MCF 10A (cell line): ENCODE data around the gene RBM5. TPM values are rescaled to one million over a fixed set of nuclear protein-coding genes. Genes with fewer than 3 reads are reported as not detected.

Experiments used
- BruUV-seq: library from RNA; stranded (reverse); fragments of 400-500 nt; replicated peaks from 2 replicates; lab custom pipeline; 2021; lab: Mats Ljungman, UMichigan
- CTCF ChIA-PET: fragments of 300-600 bp; sonication (Branson Sonifier 250); formaldehyde crosslinking; extraction: SDS; loops from one replicate; lab custom pipeline; 2021; ENCODE audit warnings: antibody characterized with exemption, inconsistent platforms; lab: Yijun Ruan, JAX
- POLR2A ChIA-PET: fragments of 300-600, 350-650 bp; sonication (Branson Sonifier 250); formaldehyde crosslinking; extraction: SDS; loops from one replicate; lab custom pipeline; 2020; ENCODE audit warnings: antibody characterized with exemption, inconsistent platforms; lab: Yijun Ruan, JAX
- DNase-seq: peaks from one replicate; pipeline ENCODE4 v3.0.0-alpha.2; 2018; ENCODE audit not compliant: unreplicated experiment
- H3K27ac Mint-ChIP-seq: one replicate; pipeline ENCODE4 v1.8.0; 2022; ENCODE audit warnings: mild to moderate bottlenecking, low read depth, mixed read lengths; ENCODE audit not compliant: unreplicated experiment
- H3K27me3 Mint-ChIP-seq: one replicate; pipeline ENCODE4 v1.8.0; 2022; ENCODE audit warnings: mixed read lengths; ENCODE audit not compliant: insufficient read depth, unreplicated experiment
- H3K36me3 Mint-ChIP-seq: one replicate; pipeline ENCODE4 v1.8.0; 2022; ENCODE audit warnings: mild to moderate bottlenecking, moderate library complexity, mixed read lengths; ENCODE audit not compliant: insufficient read depth, unreplicated experiment
- H3K4me1 Mint-ChIP-seq: one replicate; pipeline ENCODE4 v1.8.0; 2022; ENCODE audit warnings: mixed read lengths; ENCODE audit not compliant: insufficient read depth, unreplicated experiment
- H3K4me3 Mint-ChIP-seq: one replicate; pipeline ENCODE4 v1.8.0; 2022; ENCODE audit warnings: mild to moderate bottlenecking, moderate library complexity, mixed read lengths; ENCODE audit not compliant: unreplicated experiment
- H3K9me3 Mint-ChIP-seq: one replicate; pipeline ENCODE4 v1.8.0; 2022; ENCODE audit warnings: mixed read lengths; ENCODE audit not compliant: unreplicated experiment
- intact Hi-C: fragments of 100-400 bp; cut with micrococcal nuclease; formaldehyde crosslinking; loops from 2 replicates; pipeline ENCODE4 v1.14.1; 2022
- total RNA-seq: library from RNA; stranded (reverse); gene quantifications from 2 replicates; pipeline ENCODE4 v1.2.3, GENCODE V29; 2022
- TF ChIP-seq, protein P1 (sequence below): fragments of 200-600 bp; IDR thresholded peaks from one replicate; pipeline ENCODE4 v1.8.0; 2022; ENCODE audit warnings: antibody characterized with exemption, mild to moderate bottlenecking; ENCODE audit not compliant: unreplicated experiment

Gene RBM5
- total RNA-seq, 1 experiment from 2014 or later = 138 TPM

DNA sequence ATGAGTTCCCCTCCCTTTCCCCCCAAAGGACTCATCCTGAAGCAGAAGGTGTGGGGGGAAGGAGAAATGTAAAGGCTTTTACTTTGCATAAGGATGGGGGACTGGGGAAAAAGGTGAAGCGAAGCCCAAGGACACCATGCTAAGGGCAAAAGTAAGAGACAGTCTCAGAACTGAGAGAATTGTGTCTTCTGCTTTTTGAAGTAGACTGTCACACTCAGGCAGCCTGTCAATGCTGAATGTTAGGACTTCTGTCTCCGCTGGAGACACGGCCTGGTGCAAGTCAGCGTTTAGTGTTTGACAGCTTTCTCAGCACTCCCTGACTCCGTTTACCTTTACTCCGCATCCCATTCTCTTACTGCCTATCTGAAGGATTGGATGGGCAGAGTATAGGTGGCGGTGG lies 13.8 kb downstream of the RBM5 start:
- ChIA-PET CTCF (interaction anchor here (0.6 to 1.1 kb wide), 3 partner anchors 12 to 20 kb away, joined by 3 to 5 read pairs (median 3); no protein-coding TSS in a partner anchor), POLR2A (interaction anchor here (1.1 to 1.4 kb wide), 3 partner anchors 12 to 18 kb away, joined by 3 to 5 read pairs (median 4); no protein-coding TSS in a partner anchor)
- peaks cover 100% of the 10 kb centered on the region for H3K36me3 Mint-ChIP-seq
- no TSS peak for BruUV-seq
- H3K4me3 Mint-ChIP-seq = no peak overlapping the region
- intact Hi-C loops = no loop called here
- TF ChIP-seq, protein P1, sequence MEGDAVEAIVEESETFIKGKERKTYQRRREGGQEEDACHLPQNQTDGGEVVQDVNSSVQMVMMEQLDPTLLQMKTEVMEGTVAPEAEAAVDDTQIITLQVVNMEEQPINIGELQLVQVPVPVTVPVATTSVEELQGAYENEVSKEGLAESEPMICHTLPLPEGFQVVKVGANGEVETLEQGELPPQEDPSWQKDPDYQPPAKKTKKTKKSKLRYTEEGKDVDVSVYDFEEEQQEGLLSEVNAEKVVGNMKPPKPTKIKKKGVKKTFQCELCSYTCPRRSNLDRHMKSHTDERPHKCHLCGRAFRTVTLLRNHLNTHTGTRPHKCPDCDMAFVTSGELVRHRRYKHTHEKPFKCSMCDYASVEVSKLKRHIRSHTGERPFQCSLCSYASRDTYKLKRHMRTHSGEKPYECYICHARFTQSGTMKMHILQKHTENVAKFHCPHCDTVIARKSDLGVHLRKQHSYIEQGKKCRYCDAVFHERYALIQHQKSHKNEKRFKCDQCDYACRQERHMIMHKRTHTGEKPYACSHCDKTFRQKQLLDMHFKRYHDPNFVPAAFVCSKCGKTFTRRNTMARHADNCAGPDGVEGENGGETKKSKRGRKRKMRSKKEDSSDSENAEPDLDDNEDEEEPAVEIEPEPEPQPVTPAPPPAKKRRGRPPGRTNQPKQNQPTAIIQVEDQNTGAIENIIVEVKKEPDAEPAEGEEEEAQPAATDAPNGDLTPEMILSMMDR = no peak
- H3K9me3 Mint-ChIP-seq = no peaks in the 10 kb centered on the region
- no peak for DNase-seq
- H3K27ac Mint-ChIP-seq = no peak overlapping the region
- no peaks in the 10 kb centered on the region for H3K4me1 Mint-ChIP-seq
- H3K27me3 Mint-ChIP-seq = no peaks in the 10 kb centered on the region

DNA sequence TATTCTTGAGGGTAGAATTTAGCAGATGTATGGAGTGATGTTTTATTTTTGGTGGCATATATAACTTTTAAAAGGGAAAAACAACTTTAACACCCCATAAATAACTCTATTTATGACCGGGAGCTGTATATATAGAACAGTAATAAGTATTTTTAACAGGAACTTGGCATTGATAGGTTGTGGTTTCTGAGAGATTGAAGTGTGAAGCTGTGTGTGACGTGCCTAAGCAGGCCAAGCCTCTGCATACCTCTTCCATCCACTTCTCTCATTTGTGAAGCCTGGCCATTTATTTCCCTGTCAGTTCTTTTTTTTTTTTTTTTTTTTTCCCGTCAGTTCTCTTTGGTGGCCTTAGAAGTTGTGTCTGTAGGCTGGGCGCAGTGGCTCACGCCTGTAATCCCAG lies 23.0 kb downstream of the RBM5 start:
- Mint-ChIP-seq H3K9me3 (no peaks in the 10 kb centered on the region), H3K4me3 (no peak overlapping the region), H3K36me3 (peaks cover 100% of the 10 kb centered on the region), H3K27ac (no peak overlapping the region), H3K4me1 (no peaks in the 10 kb centered on the region), H3K27me3 (no peaks in the 10 kb centered on the region)
- ChIA-PET CTCF (interaction anchor here (0.7 to 1.8 kb wide), 4 partner anchors 8 to 158 kb away, joined by 4 to 6 read pairs (median 5); partner anchors contain the start of gene GNAT1), POLR2A (no interaction called here)
- intact Hi-C loops = no loop called here
- BruUV-seq = no TSS peak
- DNase-seq = no peak
- TF ChIP-seq, protein P1 = no peak

DNA sequence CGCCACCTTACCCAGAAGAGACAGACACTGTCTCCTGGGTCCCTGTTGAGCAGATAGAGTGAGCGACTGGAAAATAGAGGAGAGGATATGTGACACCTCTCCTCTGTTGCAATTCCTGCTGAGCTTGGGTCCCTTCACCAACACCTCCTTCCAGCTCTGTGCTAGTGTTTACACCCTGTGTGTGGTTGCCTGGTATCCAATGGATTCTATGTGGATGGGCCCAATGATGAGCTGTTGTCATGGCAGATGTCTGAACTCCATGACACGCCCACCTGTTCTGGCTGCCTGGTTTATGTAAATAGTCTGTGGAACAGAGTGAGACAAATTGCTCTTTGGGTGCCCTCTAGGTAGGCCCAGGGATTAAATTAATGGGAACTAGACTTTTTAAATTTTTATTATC lies 23.7 kb downstream of the RBM5 start:
- intact Hi-C loops = no loop called here
- DNase-seq = no peak
- ChIA-PET POLR2A (interaction anchor here (1.3 kb wide), 1 partner anchor 9 kb away, joined by 4 read pairs; no protein-coding TSS in a partner anchor), CTCF (interaction anchor here (0.6 to 1.8 kb wide), 5 partner anchors 8 to 157 kb away, joined by 3 to 6 read pairs (median 4); partner anchors contain the start of gene GNAT1)
- Mint-ChIP-seq H3K27ac (no peak overlapping the region), H3K4me3 (no peak overlapping the region), H3K27me3 (no peaks in the 10 kb centered on the region), H3K9me3 (no peaks in the 10 kb centered on the region), H3K4me1 (no peaks in the 10 kb centered on the region), H3K36me3 (peaks cover 100% of the 10 kb centered on the region)
- no TSS peak for BruUV-seq
- TF ChIP-seq, protein P1 = no peak

DNA sequence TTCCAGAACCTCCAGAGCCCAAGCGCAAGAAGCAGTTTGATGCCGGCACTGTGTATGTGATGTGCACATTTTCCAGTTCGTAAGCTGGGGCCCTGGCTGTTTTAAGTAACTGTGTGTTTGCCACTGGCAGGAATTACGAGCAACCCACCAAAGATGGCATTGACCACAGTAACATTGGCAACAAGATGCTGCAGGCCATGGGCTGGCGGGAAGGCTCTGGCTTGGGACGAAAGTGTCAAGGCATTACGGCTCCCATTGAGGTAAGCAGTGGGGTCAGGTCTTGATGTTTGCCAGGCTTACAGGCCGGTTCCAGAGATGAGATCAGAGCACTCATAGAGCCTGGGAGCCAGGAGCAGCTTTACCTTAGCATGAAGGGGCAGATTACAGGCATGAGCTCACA lies 28.4 kb downstream of the RBM5 start:
- H3K9me3 Mint-ChIP-seq = no peaks in the 10 kb centered on the region
- H3K36me3 Mint-ChIP-seq = peaks cover 98% of the 10 kb centered on the region
- ChIA-PET POLR2A (interaction anchor here (0.9 kb wide), 1 partner anchor 72 kb away, joined by 4 read pairs; no protein-coding TSS in a partner anchor), CTCF (interaction anchor here (16.6 kb wide), 1 partner anchor 72 kb away, joined by 245 read pairs; the partner anchor contains the start of gene GNAT1)
- no TSS peak for BruUV-seq
- no peak overlapping the region for H3K27ac Mint-ChIP-seq
- no peak for DNase-seq
- no peaks in the 10 kb centered on the region for H3K27me3 Mint-ChIP-seq
- TF ChIP-seq, protein P1 = no peak
- intact Hi-C loops = no loop called here
- peaks cover 3% of the 10 kb centered on the region for H3K4me1 Mint-ChIP-seq
- H3K4me3 Mint-ChIP-seq = no peak overlapping the region
